ENCODE results near the gene CCL15.
A peak's percentile ranks its signal among the peaks of the same experiment; 100 is the strongest.

CCL15 gene

GRCh38 chr17:35988164-35988563 lies 13.2 kb downstream of the CCL15 start:
- no peak for DNase-seq

GRCh38 chr17:35986643-35987042 lies 14.7 kb downstream of the CCL15 start, which contains the start of gene CCL14:
Gene CCL14 (minus strand): TSS chr17:35986729. CDS start chr17:35986649, 80 bp downstream.
- no peak for DNase-seq

GRCh38 chr17:35984140-35984539 lies 17.2 kb downstream of the CCL15 start:
- no peak for DNase-seq

DNA sequence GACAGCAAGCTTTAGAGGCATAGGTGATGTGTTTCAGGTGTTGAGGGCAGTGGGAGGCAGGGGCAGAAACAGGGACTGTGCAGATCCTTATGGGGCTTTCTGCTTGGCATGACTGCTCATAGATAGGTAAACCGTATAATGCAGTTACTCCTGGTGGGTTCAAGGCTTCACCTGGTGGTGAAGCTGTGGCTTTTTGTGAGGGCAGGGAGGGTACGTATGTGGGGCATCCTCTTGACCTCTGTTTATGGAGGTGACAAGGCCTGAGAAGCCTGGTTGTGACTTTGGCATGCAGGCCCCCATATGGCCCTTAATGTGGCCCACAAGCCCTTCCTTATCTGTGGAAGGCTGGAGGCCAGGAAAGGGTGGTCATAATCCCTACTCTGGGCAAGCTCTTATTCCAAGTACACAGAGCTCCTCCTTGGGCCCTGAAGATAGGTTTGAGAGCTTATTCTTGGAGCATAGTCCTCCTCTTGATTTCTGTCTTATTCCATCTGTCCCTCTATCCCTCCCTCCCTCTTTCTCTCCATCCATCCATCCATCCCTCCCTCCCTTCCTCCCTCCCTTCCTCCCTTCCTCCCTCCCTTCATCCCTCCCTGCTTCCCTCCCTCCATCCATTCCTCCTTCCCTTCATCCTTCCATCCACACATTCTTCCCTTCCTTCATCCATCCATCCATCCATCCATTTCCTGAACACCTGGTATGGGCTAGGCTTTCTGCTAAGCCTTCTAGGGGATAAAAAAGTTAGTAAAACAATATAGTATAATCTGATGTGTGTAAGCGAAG lies 18.8 kb downstream of the CCL15 start:
- no peak for DNase-seq

DNA sequence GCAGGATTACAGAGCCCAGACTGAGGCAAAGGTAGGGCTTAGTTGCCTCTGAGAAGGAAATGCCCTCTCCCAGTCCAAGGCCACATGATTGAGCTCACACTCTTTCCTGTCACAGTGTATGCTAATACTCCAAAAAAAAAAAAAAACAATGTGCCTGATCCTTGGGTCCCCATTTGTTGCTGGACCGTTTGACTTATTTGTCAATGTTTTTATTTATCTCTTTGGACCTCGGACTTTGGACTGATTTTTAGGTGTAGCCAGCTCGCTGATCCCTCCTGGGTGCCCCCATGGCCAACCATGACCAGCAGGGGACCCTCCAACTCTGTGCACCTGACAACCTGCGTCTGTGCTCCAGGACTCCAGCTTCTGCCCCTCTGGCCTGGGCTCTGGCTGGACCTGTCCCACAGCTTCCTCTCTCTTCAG lies 19.4 kb downstream of the CCL15 start:
- no peak for DNase-seq

DNA sequence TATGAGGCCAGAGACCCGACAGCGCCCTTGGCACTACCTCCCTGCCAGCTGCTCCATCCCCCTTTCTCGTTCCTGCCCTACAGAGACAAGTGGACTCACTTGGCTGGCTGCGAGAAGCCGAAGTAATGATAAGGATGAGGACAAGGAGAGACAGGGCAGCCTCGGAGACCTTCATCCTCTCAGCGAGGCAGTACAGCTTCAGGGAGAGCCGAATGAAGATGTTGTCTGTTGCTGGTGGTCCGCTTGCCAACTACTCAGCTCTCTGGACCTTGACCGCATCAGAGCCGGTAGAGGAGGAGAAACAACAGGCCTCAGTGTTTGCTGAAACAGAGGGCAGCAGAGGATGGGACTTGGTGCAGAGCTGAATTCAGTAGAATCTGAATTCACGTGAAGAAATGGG lies 20.1 kb downstream of the CCL15 start, which contains the start of gene CCL16:
CCL16 (minus strand) TSS at position 252 of the 400 bp plus-strand sequence; CDS start at position 175, 77 bp downstream.
- no peak for DNase-seq

- DNase-seq: no peak
Measured at GRCh38 chr17:35978346-35978745, 23.0 kb downstream of the CCL15 start.

- DNase-seq: no peak
Measured at GRCh38 chr17:35977509-35977908, 23.8 kb downstream of the CCL15 start.

DNA sequence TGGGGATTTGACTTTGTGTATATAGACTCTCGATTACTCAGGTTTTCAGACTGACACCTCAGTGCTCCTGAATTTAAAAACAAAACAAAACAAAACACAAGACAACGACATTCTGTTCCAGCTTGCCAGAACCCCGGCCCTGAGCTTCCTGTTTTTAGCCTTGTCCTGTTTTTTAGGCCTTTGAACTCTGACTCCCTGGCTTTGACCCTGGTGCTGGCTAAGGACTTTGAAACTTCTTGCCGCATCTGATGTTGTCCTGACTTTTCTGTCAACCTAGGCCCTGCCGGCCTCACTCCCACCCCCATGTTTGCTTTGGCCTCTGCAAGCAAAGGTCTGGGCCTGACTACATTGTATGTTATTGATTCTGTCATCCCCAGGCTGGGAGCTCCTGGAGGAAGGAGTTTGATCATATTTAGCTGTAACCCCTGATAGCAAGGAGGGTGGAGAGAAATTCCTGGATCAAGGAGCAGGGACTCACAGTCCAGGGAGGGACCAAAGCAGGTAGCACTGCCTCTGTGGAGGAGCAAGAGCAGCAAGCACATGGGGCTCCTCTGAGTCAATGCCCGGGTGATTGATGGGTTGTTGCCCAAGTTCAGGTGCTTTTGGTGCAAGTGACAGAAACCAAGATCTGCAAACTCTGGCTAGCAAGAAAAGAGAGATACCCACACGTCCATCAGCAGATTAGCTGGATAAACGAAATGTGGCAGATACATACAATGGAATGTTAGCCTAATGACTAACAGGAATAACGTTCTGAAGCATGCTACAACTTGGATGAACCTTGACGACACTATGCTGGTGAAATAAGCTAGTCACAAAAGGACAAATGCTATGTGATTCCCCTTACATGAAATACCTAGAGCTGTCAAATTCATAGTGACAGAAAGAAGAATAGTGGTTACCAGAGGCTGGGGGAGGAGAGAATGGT lies 27.8 kb downstream of the CCL15 start:
- DNase-seq: no peak

DNA sequence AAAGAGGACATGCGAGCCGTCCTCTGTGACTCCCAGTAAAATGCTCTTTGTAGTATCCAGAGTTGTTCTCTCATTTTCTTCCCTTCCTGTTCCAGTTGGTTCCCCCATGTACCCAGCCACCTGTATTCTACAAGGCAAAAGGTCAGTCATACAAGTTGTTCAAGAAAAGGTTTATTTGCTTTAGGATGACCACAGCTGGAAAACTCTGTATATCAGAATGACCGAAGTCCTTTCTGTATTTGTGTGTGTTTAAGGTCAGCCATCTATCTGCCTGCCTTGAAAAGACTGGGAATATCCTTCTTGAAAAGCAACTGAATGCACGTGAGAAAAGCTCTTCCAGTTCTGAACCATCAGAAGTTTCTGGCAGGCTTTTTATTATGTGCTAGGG lies 28.4 kb downstream of the CCL15 start:
- DNase-seq: no peak

GRCh38 chr17:35972535-35972934 lies 28.8 kb downstream of the CCL15 start:
- no peak for DNase-seq

DNA sequence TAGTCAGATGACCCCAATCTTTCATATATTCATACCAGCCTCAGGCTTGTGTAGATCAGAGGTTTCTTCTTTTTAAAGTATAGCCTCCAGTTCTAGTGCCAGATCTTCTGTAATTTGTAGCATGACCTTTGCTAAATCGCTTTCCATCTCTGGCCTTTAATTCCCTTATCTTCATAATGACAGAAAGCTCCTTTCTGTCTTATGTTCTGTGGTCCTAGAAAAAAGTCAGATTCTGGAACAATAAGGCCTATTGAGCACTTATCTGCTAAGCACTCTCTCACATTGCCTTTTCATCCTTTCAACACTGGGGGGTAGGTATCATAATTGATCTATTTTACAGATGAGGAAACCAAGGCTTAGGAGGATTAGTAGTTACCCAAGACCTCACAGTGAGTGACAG lies 29.3 kb downstream of the CCL15 start:
- no peak for DNase-seq

- peak; percentile 76 for DNase-seq
Measured at GRCh38 chr17:35969558-35970380, 31.6 kb downstream of the CCL15 start.

GRCh38 chr17:35968520-35969054 lies 32.8 kb downstream of the CCL15 start:
- no peak for DNase-seq

DNA sequence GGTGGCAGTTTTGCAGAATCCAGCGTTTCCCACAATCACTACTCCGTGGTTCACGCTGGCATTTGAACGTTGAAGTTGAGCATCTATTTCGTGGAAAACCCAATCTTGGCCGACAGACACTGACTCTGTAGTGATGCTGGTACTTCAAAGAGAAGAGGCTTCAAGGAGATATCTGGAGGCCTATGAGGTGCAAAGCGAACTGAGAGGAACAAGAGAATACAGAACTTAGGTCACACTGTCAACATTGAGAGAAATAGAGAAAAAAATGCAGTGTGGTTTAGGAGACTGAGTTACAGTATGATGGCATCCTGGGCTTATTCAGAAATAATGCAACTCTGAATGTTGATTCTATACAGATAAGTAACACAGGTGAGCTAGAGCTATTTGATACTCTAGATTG lies 36.1 kb downstream of the CCL15 start:
- no peak for DNase-seq

GRCh38 chr17:35963663-35964062 lies 37.7 kb downstream of the CCL15 start:
- no peak for DNase-seq

- no peak for DNase-seq
Measured at GRCh38 chr17:35953720-35954119, 47.6 kb downstream of the CCL15 start.

DNA sequence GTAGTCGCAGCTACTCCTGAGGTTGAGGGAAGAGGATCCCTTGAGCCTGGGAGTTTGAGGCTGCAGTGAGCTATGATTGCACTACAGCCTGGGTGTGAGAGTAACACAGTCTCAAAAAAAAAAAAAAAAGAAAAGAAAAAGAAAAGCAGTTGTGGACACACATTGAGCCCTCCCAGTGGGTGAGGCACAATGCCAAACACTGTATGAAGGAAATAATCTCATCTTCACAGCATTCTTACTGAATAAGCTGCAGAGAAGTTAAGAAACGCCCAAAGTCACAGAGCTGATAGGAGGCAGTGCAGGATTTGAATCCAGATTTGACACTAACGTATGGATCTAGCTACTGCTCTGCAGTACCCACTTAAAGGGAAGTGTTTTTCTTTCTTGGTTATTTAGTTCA lies 52.0 kb downstream of the CCL15 start:
- DNase-seq: no peak

- no peak for DNase-seq
Measured at GRCh38 chr17:35948092-35948491, 53.3 kb downstream of the CCL15 start.

Measured in CD4-positive, alpha-beta T cell treated with Interleukin-4 for 4 hours (primary cell).